LoVo (cell line): Measurements from ENCODE around the gene DDX47.
"Not testable (repeated sequence)": the region's sequence is repeated elsewhere in the genome, so short reads cannot be mapped to it uniquely, and the experiment has no call there.

Experiments
- DNase-seq: peaks from one replicate; pipeline ENCODE4 v3.0.0-alpha.2; 2016; ENCODE audit warnings: low spot score

DDX47 gene

GRCh38 chr12:12872139-12872933, 59.2 kb downstream of the DDX47 start:
- peak; percentile 98 for DNase-seq

GRCh38 chr12:12872934-12873275, 59.8 kb downstream of the DDX47 start:
- DNase-seq: no peak

DNA sequence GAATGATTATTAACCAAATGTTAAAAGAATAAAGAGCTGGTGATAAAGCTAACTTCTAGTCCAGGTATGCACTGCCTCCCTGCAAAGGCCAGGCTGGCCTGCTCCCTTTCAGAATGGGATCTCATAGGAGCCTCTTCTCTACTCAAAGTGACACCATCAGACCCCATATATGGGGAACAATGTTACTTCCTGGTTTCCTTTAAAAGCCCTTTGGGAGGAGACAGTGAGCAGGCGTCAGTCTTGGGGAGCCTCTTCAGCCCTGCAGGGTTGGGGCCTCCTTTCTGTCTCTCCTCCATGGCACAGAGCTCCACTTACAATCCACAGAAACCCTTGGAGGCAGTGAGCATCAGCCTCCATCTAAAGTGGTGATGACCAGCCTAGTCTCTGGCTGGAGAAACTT, 60.9 kb downstream of the DDX47 start:
- DNase-seq: no peak

DNA sequence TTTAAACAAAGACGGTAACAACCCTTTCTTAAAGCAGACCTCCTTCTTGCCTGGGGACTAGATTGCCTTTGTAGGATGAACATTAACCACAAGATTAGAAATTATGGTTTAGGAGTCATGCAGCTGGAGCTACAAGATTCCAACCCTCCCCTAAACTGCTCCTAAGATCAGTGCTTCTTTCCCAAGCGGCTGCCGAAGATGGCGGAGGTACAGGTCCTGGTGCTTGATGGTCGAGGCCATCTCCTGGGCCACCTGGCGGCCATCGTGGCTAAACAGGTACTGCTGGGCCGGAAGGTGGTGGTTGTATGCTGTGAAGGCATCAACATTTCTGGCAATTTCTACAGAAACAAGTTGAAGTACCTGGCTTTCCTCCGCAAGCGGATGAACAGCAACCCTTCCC, 62.2 kb downstream of the DDX47 start:
- not testable (repeated sequence) for DNase-seq

DNA sequence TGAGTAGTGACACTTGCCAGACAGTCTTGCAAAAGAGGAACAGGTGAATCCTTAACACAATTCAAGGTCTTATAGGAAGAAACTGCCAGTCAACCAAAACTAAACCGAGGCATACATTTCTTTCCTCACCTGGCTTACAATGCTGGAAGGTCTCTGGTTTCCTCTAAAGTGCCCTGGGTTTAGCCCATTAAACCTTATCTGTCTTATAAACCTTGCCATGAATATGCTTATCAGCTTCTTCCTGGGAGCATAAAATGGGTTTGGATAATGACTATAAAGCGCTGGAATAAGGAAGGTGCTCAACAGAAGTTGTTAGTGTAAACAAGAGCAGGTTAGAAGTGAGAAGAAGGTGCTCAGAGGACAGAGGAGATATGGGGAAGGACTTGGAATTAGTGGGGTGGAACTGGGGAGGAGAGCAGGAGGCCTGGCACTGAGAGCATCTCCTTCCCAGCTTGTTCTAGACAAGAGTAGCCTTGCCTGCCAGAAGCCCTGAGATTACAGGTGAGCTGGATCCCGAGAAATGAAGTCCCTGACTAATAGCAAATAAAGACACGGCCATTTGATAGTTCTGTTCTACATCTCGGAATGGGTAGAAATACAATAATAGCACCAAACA, 64.1 kb downstream of the DDX47 start:
- DNase-seq: peak; percentile 68

GRCh38 chr12:12877781-12878455, 64.8 kb downstream of the DDX47 start:
- no peak for DNase-seq
